Hypothalamus (tissue), 51 donors: Measurements from ENCODE around the gene TSHZ2.
A peak's percentile ranks its signal among the peaks of the same experiment; 100 is the strongest.

Experiments used
- DNase-seq, 51 donors: peaks; one replicate each; lab custom pipeline; 2025; lab: John Stamatoyannopoulos, UW

Gene TSHZ2

GRCh38 chr20:53263554-53264438 is 291.6 kb downstream of the TSHZ2 start:
- DNase-seq, result no peak

GRCh38 chr20:53264604-53265003 is 292.4 kb downstream of the TSHZ2 start:
- DNase-seq, result no peak

GRCh38 chr20:53265304-53265875 is 293.2 kb downstream of the TSHZ2 start:
- DNase-seq, result peak in 1 of 51 donors; percentile 46

GRCh38 chr20:53269380-53269779 is 297.2 kb downstream of the TSHZ2 start:
- no peak for DNase-seq

- DNase-seq, result peak in 6 of 51 donors; percentile 1 to 42 (median 8)
These were observed 298.7 kb downstream of the TSHZ2 start for GRCh38 chr20:53270792-53271375.

GRCh38 chr20:53274365-53274764 is 302.2 kb downstream of the TSHZ2 start:
- no peak for DNase-seq

GRCh38 chr20:53274807-53275206 is 302.6 kb downstream of the TSHZ2 start:
- DNase-seq, result no peak

GRCh38 chr20:53276143-53276542 is 304.0 kb downstream of the TSHZ2 start:
- DNase-seq, result no peak

- DNase-seq, result no peak
These were observed 306.4 kb downstream of the TSHZ2 start for GRCh38 chr20:53278555-53278954.

- DNase-seq, result no peak
These were observed 307.6 kb downstream of the TSHZ2 start for GRCh38 chr20:53279735-53280134.

GRCh38 chr20:53281557-53282117 is 309.5 kb downstream of the TSHZ2 start:
- DNase-seq, result no peak

GRCh38 chr20:53282217-53282955 is 310.2 kb downstream of the TSHZ2 start:
- DNase-seq, result no peak

GRCh38 chr20:53283011-53283410 is 310.9 kb downstream of the TSHZ2 start:
- DNase-seq, result no peak

GRCh38 chr20:53283597-53283996 is 311.4 kb downstream of the TSHZ2 start:
- DNase-seq, result no peak

- no peak for DNase-seq
These were observed 312.1 kb downstream of the TSHZ2 start for GRCh38 chr20:53284256-53284655.

- DNase-seq, result no peak
These were observed 312.5 kb downstream of the TSHZ2 start for GRCh38 chr20:53284696-53285095.

GRCh38 chr20:53287357-53288042 is 315.3 kb downstream of the TSHZ2 start:
- no peak for DNase-seq

- DNase-seq, result no peak
These were observed 319.4 kb downstream of the TSHZ2 start for GRCh38 chr20:53291548-53291947.

GRCh38 chr20:53292347-53292746 is 320.2 kb downstream of the TSHZ2 start:
- no peak for DNase-seq

- DNase-seq, result no peak
These were observed 322.6 kb downstream of the TSHZ2 start for GRCh38 chr20:53294804-53295203.
